Esophagus muscularis mucosa (tissue), 4 donors: ENCODE measurements around the gene RAB7B. TPM values are rescaled to one million over a fixed set of nuclear protein-coding genes. Genes with fewer than 3 reads are reported as not detected.

Source experiments
- DNase-seq: peaks from one replicate; pipeline ENCODE4 v3.0.0-alpha.2; 2017; ENCODE audit errors: extremely low spot score
- H3K27ac ChIP-seq, 4 donors: fragments of 200-600 bp; sonication (generic); replicated peaks in 1 of 4; 1 replicate in 3 of 4; 2 replicates in 1 of 4; pipeline ENCODE4 v1.5.1; 2016 to 2019; ENCODE audit warnings: mild to moderate bottlenecking in 1 of 4
- H3K27me3 ChIP-seq, 4 donors: fragments of 200-600 bp; sonication (generic); one replicate each; pipeline versions ENCODE4 v1.5.1 to v1.6.0; 2016 to 2019
- H3K36me3 ChIP-seq, 4 donors: fragments of 200-600 bp; sonication (generic); one replicate each; pipeline ENCODE4 v1.5.1; 2016 to 2019
- H3K4me1 ChIP-seq, 4 donors: fragments of 200-600 bp; sonication (generic); one replicate each; pipeline ENCODE4 v1.5.1; 2016 to 2019
- H3K4me3 ChIP-seq, 4 donors: fragments of 200-600 bp; sonication (generic); 1 replicate in 2 of 4; 2 replicates in 2 of 4; pipeline ENCODE4 v1.5.1; 2016 to 2019; ENCODE audit warnings: mild to moderate bottlenecking in 4 of 4, moderate library complexity in 1 of 4
- H3K9me3 ChIP-seq, 4 donors: fragments of 200-600 bp; sonication (generic); 1 replicate in 3 of 4; 2 replicates in 1 of 4; pipeline ENCODE4 v1.5.1; 2016 to 2019
- CTCF ChIP-seq, 3 experiments: fragments of 200-600 bp in 2 of 3; fragments of 450-650 bp in 1 of 3; sonication (generic) in 2 of 3; IDR thresholded peaks; one replicate each; pipeline ENCODE4 v1.5.1; 2017 to 2019; ENCODE audit warnings: antibody characterized with exemption in 3 of 3, mild to moderate bottlenecking in 2 of 3, moderate library complexity in 1 of 3
- EP300 ChIP-seq: sonication (generic); formaldehyde crosslinking; IDR thresholded peaks from one replicate; pipeline ENCODE4 v1.6.1; 2017; ENCODE audit warnings: antibody characterized with exemption
- POLR2A ChIP-seq: fragments of 450-650 bp; IDR thresholded peaks from one replicate; pipeline ENCODE4 v1.6.1; 2017; ENCODE audit warnings: antibody characterized with exemption, moderate library complexity, mild to moderate bottlenecking, low read depth
- POLR2AphosphoS5 ChIP-seq, 2 donors: sonication (generic); formaldehyde crosslinking; IDR thresholded peaks; one replicate each; pipeline ENCODE4 v1.6.1; 2017; ENCODE audit warnings: antibody characterized with exemption in 2 of 2
- WGBS: methylation state at CpG from one replicate; pipeline ENCODE4 v1.1.5; 2018; 5-methylcytosine and 5-hydroxymethylcytosine counted together
- intact Hi-C: fragments of 100-400 bp; cut with DNase I; formaldehyde crosslinking; loops from one replicate; pipeline ENCODE4 v1.15.1; 2023
- total RNA-seq, 4 donors: library from RNA; depleted of rRNA; stranded (reverse); fragments of >200 nt; gene quantifications; one replicate each; pipeline versions ENCODE4 v1.1.0 to v1.2.1, GENCODE V29; 2016

The RAB7B gene
- total RNA-seq, 4 donors from 2014 or later: 0.32 to 2.5 (median 1.8) TPM

- no peaks in the 10 kb centered on the region for H3K9me3 ChIP-seq
- DNase-seq: no peak
- H3K4me1 ChIP-seq: no peaks in the 10 kb centered on the region
- intact Hi-C loops: no loop called here
- H3K4me3 ChIP-seq: no peak overlapping the region
- H3K27ac ChIP-seq: no peak overlapping the region
- WGBS: 94% methylated on average over 3 of the region's 3 CpGs
- TF ChIP-seq EP300 (no peak), CTCF (IDR thresholded peaks at IDR 0.05) (no peak), POLR2AphosphoS5 (IDR thresholded peaks at IDR 0.05) (no peak), POLR2A (no peak)
- H3K27me3 ChIP-seq: peaks cover 0 to 23% (median 0%) of the 10 kb centered on the region in 4 donors
- no peaks in the 10 kb centered on the region for H3K36me3 ChIP-seq
These were observed 54.3 kb downstream of the RAB7B start for GRCh38 chr1:205948886-205949285.

- peaks cover 0 to 29% (median 0%) of the 10 kb centered on the region in 4 donors for H3K27me3 ChIP-seq
- no peaks in the 10 kb centered on the region for H3K4me1 ChIP-seq
- no peaks in the 10 kb centered on the region for H3K9me3 ChIP-seq
- H3K4me3 ChIP-seq: no peak overlapping the region
- no peak overlapping the region for H3K27ac ChIP-seq
- no peak for TF ChIP-seq POLR2AphosphoS5 (IDR thresholded peaks at IDR 0.05)
- no peak for TF ChIP-seq EP300
- no peak for TF ChIP-seq CTCF (IDR thresholded peaks at IDR 0.05)
- TF ChIP-seq POLR2A: no peak
- WGBS: 75% methylated on average over 1 of the region's 4 CpGs
- H3K36me3 ChIP-seq: no peaks in the 10 kb centered on the region
- no peak for DNase-seq
- intact Hi-C loops: no loop called here
These were observed 55.2 kb downstream of the RAB7B start for GRCh38 chr1:205948039-205948438.

GRCh38 chr1:205947024-205947423, 56.2 kb downstream of the RAB7B start:
- Histone ChIP-seq H3K4me3 (no peak overlapping the region), H3K9me3 (no peaks in the 10 kb centered on the region), H3K27ac (no peak overlapping the region), H3K27me3 (peaks cover 0 to 38% (median 0%) of the 10 kb centered on the region in 4 donors), H3K36me3 (no peaks in the 10 kb centered on the region), H3K4me1 (no peaks in the 10 kb centered on the region)
- no peak for DNase-seq
- 81% methylated on average over 4 of the region's 4 CpGs for WGBS
- TF ChIP-seq EP300: no peak
- no peak for TF ChIP-seq POLR2AphosphoS5 (IDR thresholded peaks at IDR 0.05)
- no peak for TF ChIP-seq POLR2A
- no peak for TF ChIP-seq CTCF (IDR thresholded peaks at IDR 0.05)
- intact Hi-C loops: no loop called here

GRCh38 chr1:205945069-205945468, 58.1 kb downstream of the RAB7B start:
- Histone ChIP-seq H3K36me3 (no peaks in the 10 kb centered on the region), H3K27ac (no peak overlapping the region), H3K4me3 (no peak overlapping the region), H3K27me3 (peaks cover 0 to 55% (median 0%) of the 10 kb centered on the region in 4 donors), H3K9me3 (no peaks in the 10 kb centered on the region), H3K4me1 (no peaks in the 10 kb centered on the region)
- intact Hi-C loops: no loop called here
- 94% methylated on average over 3 of the region's 3 CpGs for WGBS
- no peak for TF ChIP-seq POLR2A
- TF ChIP-seq EP300: no peak
- no peak for TF ChIP-seq CTCF (IDR thresholded peaks at IDR 0.05)
- TF ChIP-seq POLR2AphosphoS5 (IDR thresholded peaks at IDR 0.05): no peak
- DNase-seq: no peak

- Histone ChIP-seq H3K36me3 (no peaks in the 10 kb centered on the region), H3K4me3 (no peak overlapping the region), H3K27ac (no peak overlapping the region), H3K9me3 (no peaks in the 10 kb centered on the region), H3K27me3 (peaks cover 0 to 61% (median 0%) of the 10 kb centered on the region in 4 donors), H3K4me1 (no peaks in the 10 kb centered on the region)
- WGBS: 67% methylated on average over 4 of the region's 4 CpGs
- intact Hi-C loops: no loop called here
- TF ChIP-seq POLR2A (no peak), CTCF (IDR thresholded peaks at IDR 0.05) (no peak), POLR2AphosphoS5 (IDR thresholded peaks at IDR 0.05) (no peak), EP300 (no peak)
- no peak for DNase-seq
These were observed 58.7 kb downstream of the RAB7B start for GRCh38 chr1:205944525-205944924.
